ENCODE data around the gene LTA.
A peak's percentile ranks its signal among the peaks of the same experiment; 100 is the strongest.

LTA gene

GRCh38 chr6:31569861-31570536, 2.1 kb upstream of the LTA start:
- DNase-seq (ENCODE audit: low spot score): no peak

- DNase-seq (ENCODE audit: low spot score): no peak
These were observed 1.4 kb downstream of the LTA start for GRCh38 chr6:31573239-31574105.

- DNase-seq (ENCODE audit: low spot score): no peak
These were observed 2.3 kb downstream of the LTA start for GRCh38 chr6:31574106-31575061.

GRCh38 chr6:31575335-31575901, 3.3 kb downstream of the LTA start, which contains the start of gene TNF:
Gene TNF (plus strand): TSS chr6:31575565. CDS start chr6:31575742, 177 bp downstream.
- no peak for DNase-seq (ENCODE audit: low spot score)

- no peak for DNase-seq (ENCODE audit: low spot score)
These were observed 4.0 kb downstream of the LTA start for GRCh38 chr6:31575952-31576685.

GRCh38 chr6:31576897-31577578, 4.9 kb downstream of the LTA start:
- DNase-seq (ENCODE audit: low spot score): no peak

- DNase-seq (ENCODE audit: low spot score): no peak
These were observed 5.5 kb downstream of the LTA start for GRCh38 chr6:31577579-31577966.

- DNase-seq (ENCODE audit: low spot score): no peak
These were observed 6.4 kb downstream of the LTA start for GRCh38 chr6:31578184-31579118.

GRCh38 chr6:31579119-31579505, 7.0 kb downstream of the LTA start:
- DNase-seq (ENCODE audit: low spot score): no peak

GRCh38 chr6:31579546-31580437, 7.7 kb downstream of the LTA start:
- DNase-seq (ENCODE audit: low spot score): no peak

GRCh38 chr6:31580438-31580740, 8.3 kb downstream of the LTA start:
- no peak for DNase-seq (ENCODE audit: low spot score)

GRCh38 chr6:31580807-31581433, 8.8 kb downstream of the LTA start:
- DNase-seq (ENCODE audit: low spot score): peak; percentile 96

- no peak for DNase-seq (ENCODE audit: low spot score)
These were observed 9.5 kb downstream of the LTA start for GRCh38 chr6:31581434-31582229.

- no peak for DNase-seq (ENCODE audit: low spot score)
These were observed 10.1 kb downstream of the LTA start, which contains the start of gene LTB for GRCh38 chr6:31582230-31582643. Gene LTB (minus strand): TSS chr6:31582424. CDS start chr6:31582417, 7 bp downstream.

GRCh38 chr6:31585491-31585890, 13.4 kb downstream of the LTA start:
- DNase-seq (ENCODE audit: low spot score): no peak

GRCh38 chr6:31586008-31586407, 13.9 kb downstream of the LTA start, which contains the start of gene LST1:
Gene LST1 (plus strand): TSS chr6:31586277. CDS start chr6:31587300, 1,023 bp downstream.
- no peak for DNase-seq (ENCODE audit: low spot score)
